Tibial artery (tissue), 4 donors: ENCODE data around the gene SH3RF3.

Source experiments
- DNase-seq, 2 donors: peaks; one replicate each; pipeline ENCODE4 v3.0.0-alpha.2; 2019
- H3K27ac ChIP-seq, 2 donors: fragments of 200-600 bp; sonication (generic) in 1 of 2; 1 replicate in 1 of 2; 2 replicates in 1 of 2; pipeline ENCODE4 v1.5.1; 2018 to 2019; ENCODE audit warnings: mild to moderate bottlenecking in 1 of 2
- H3K27me3 ChIP-seq, 2 donors: fragments of 200-600 bp; sonication (generic) in 1 of 2; one replicate each; pipeline versions ENCODE4 v1.5.1 to v1.6.0; 2016 to 2019
- H3K36me3 ChIP-seq, 3 donors: fragments of 200-600 bp; sonication (generic) in 2 of 3; one replicate each; pipeline ENCODE4 v1.5.1; 2016 to 2019; ENCODE audit warnings: mild to moderate bottlenecking in 2 of 3
- H3K4me1 ChIP-seq, 4 donors: fragments of 200-600 bp; sonication (generic) in 2 of 4; 1 replicate in 3 of 4; 2 replicates in 1 of 4; pipeline ENCODE4 v1.5.1; 2016 to 2019
- H3K4me3 ChIP-seq, 2 donors: fragments of 200-600 bp; sonication (generic) in 1 of 2; 1 replicate in 1 of 2; 2 replicates in 1 of 2; pipeline ENCODE4 v1.5.1; 2018 to 2019; ENCODE audit warnings: mild to moderate bottlenecking in 2 of 2
- H3K9me3 ChIP-seq, 3 donors: fragments of 200-600 bp; sonication (generic) in 1 of 3; one replicate each; pipeline ENCODE4 v1.5.1; 2016 to 2019
- intact Hi-C: fragments of 100-400 bp; cut with DNase I; formaldehyde crosslinking; loops from one replicate; pipeline ENCODE4 v1.15.0; 2023; ENCODE audit warnings: low total_unique reads
- TF ChIP-seq, protein P1 (sequence below), 2 experiments: fragments of 200-600 bp in 1 of 2; fragments of 450-650 bp in 1 of 2; IDR thresholded peaks; one replicate each; pipeline ENCODE4 v1.5.1; 2017 to 2019; ENCODE audit warnings: antibody characterized with exemption in 2 of 2, mild to moderate bottlenecking in 1 of 2, moderate library complexity in 1 of 2

Gene SH3RF3

DNA sequence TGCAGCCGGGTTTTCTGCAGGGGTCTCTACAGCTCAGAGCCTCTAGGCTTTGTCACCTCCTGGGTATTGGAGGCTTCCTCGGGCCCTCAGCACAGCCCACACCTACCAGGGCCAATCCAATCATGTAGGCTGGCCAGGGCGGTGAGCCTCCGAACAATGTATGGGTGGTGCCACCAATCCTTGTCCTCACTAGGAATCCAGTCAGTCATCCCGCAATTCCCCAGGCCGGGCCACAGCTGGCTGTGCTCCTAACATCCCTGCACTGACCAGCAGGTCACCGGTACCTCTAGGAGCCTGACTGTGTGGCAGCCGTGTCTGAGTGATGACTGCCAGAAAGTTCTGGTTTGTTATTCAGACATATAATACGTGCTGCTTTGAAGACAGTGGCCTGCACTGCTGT, 129.4 kb downstream of the SH3RF3 start:
- no peaks in the 10 kb centered on the region for H3K27me3 ChIP-seq
- peaks cover 0 to 62% (median 22%) of the 10 kb centered on the region in 4 donors for H3K4me1 ChIP-seq
- H3K9me3 ChIP-seq = no peaks in the 10 kb centered on the region
- DNase-seq = peak in 1 of 2 donors; percentile 65
- no peaks in the 10 kb centered on the region for H3K36me3 ChIP-seq
- TF ChIP-seq, protein P1, sequence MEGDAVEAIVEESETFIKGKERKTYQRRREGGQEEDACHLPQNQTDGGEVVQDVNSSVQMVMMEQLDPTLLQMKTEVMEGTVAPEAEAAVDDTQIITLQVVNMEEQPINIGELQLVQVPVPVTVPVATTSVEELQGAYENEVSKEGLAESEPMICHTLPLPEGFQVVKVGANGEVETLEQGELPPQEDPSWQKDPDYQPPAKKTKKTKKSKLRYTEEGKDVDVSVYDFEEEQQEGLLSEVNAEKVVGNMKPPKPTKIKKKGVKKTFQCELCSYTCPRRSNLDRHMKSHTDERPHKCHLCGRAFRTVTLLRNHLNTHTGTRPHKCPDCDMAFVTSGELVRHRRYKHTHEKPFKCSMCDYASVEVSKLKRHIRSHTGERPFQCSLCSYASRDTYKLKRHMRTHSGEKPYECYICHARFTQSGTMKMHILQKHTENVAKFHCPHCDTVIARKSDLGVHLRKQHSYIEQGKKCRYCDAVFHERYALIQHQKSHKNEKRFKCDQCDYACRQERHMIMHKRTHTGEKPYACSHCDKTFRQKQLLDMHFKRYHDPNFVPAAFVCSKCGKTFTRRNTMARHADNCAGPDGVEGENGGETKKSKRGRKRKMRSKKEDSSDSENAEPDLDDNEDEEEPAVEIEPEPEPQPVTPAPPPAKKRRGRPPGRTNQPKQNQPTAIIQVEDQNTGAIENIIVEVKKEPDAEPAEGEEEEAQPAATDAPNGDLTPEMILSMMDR (IDR thresholded peaks at IDR 0.05) = no peak
- peak overlapping the region in 1 of 2 donors; percentile 13 for H3K27ac ChIP-seq
- intact Hi-C loops = no loop called here
- H3K4me3 ChIP-seq = no peak overlapping the region

DNA sequence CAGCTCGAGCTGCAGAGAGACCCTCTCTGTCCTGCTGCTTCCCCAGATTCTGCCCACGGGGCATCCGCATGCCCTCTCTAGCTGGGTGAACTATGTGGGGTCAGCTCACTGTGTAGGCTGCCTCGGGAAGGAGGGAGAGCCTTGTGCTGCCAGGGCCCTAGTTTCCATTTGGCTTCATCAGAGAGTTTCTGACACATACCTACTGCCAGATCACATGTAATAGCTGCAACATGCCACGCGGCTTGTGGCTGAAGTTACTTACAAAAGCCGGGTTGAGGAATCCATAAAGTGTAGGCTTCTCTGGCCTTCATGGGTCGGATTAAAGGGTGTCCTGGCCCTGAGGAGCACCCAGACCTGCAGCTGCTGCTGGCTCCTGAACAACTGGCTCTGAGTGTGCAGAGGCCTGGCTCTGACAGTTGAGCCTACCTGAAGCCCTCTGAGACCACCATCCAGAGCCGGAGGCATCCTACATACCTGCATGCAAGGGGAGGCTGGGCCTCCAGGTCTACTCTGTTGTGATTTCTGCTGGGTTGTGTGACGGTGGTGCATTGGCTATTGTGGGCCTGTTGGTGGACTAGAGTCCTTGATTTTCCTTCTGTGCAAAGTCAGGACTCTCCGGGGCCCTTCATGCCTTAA, 130.0 kb downstream of the SH3RF3 start:
- TF ChIP-seq, protein P1 (IDR thresholded peaks at IDR 0.05) = peak in 1 of 2 experiments; percentile 19
- Histone ChIP-seq H3K27ac (no peak overlapping the region), H3K9me3 (no peaks in the 10 kb centered on the region), H3K36me3 (no peaks in the 10 kb centered on the region), H3K4me1 (peaks cover 0 to 64% (median 23%) of the 10 kb centered on the region in 4 donors), H3K4me3 (no peak overlapping the region), H3K27me3 (no peaks in the 10 kb centered on the region)
- DNase-seq = peak; percentile 53 to 70
- intact Hi-C loops = no loop called here

DNA sequence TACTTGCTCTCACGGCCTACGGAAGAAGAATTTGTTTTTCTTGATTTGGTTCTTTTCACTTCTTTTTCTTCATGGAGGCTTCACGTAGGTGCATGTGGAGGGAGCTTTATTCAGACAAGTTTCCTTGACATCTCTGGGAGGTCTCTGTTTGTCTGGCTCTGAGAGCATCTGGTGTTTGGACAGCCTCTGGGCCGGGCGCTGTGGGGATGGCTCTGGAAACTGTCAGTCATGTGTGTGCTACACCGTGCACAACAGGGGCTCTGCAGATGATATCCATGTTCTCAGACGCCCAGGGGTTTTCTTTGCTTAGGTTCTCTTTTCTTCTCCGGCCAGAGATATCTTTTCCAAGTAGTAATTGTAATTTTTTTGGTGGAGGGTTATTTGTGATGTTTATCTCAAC, 130.7 kb downstream of the SH3RF3 start:
- Histone ChIP-seq H3K27me3 (no peaks in the 10 kb centered on the region), H3K9me3 (no peaks in the 10 kb centered on the region), H3K36me3 (no peaks in the 10 kb centered on the region), H3K4me1 (peaks cover 0 to 70% (median 25%) of the 10 kb centered on the region in 4 donors), H3K27ac (no peak overlapping the region), H3K4me3 (no peak overlapping the region)
- intact Hi-C loops = no loop called here
- TF ChIP-seq, protein P1 (IDR thresholded peaks at IDR 0.05) = no peak
- peak in 1 of 2 donors; percentile 32 for DNase-seq

DNA sequence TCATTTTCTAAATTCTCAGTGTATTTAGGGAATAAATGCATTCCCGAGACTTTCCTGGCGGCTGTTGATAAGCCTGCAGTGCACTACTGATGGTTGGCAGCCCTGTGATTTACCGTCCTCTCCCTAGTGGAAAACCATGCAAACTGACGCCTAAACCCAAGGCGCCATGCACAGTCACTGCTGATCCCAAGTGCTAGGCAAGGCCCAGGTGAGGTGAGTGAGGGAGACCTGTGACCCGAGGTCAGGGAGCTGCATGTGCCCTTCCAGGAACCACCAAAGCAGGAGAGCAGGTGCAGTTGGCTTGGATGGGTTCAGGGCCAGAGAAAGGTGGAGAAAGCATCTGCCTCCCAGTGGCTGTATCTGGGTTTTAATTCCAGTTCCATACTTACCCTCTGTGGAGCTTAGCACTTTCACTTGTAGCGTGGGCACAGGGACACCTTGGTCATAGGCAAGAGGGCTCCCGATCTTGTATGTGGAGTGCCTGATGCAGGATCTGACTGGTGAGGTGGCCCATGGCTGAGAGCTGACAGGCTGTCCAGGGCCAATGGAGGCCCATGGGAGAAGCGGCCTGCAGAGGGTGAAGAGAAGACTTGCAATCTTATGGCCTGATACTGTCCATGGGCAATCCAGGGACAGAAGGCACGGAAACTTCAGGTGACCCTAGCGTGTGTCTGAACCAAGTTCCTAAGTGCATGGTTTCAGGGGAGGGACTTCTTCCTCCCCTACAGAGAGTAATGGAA, 131.3 kb downstream of the SH3RF3 start:
- no peak overlapping the region for H3K27ac ChIP-seq
- DNase-seq = peak; percentile 7 to 51
- no peaks in the 10 kb centered on the region for H3K27me3 ChIP-seq
- peaks cover 0 to 76% (median 31%) of the 10 kb centered on the region in 4 donors for H3K4me1 ChIP-seq
- H3K36me3 ChIP-seq = no peaks in the 10 kb centered on the region
- H3K9me3 ChIP-seq = no peaks in the 10 kb centered on the region
- TF ChIP-seq, protein P1 (IDR thresholded peaks at IDR 0.05) = no peak
- H3K4me3 ChIP-seq = no peak overlapping the region
- intact Hi-C loops = no loop called here

DNA sequence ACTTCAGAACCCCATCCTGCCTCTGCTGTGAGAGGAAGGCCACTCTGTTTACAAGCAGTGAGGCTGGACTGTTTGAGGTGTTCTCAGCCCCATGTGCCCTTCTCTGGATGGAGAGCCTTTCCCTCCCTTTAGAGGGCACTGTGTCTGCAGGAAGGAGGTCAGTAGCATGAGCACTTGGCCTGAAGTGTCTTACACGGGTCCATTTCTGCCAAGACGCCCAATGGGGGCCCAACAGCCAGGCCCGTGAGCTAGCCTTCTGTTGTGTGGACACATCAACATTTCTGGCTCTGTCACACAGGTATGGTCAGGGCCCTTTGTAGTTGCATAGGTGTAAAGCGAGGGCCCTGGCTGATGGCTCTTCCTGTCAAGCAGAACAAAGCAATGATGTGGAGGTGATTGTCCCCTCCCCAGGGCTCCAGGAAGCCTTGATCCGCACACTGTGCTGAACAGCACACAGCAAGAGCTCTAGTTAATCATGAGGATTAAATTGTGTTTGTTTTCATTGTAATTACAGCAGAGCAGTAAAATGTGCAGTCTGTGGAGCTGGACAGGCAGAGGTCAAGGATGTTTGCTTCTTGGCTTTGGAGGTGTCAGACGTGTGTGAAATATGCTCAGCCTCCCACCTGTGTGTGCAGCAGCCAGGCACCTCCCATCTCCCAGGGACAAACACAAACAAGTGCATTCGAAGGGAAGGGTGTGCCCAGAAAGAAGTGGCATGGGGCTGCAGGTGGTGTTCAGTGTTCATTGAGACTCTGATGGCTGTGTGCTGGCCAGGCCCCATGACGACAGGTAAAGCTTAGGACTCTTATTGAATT, 132.1 kb downstream of the SH3RF3 start:
- H3K27me3 ChIP-seq = no peaks in the 10 kb centered on the region
- H3K4me3 ChIP-seq = no peak overlapping the region
- H3K4me1 ChIP-seq = peaks cover 0 to 80% (median 38%) of the 10 kb centered on the region in 4 donors
- intact Hi-C loops = no loop called here
- H3K27ac ChIP-seq = no peak overlapping the region
- no peaks in the 10 kb centered on the region for H3K36me3 ChIP-seq
- TF ChIP-seq, protein P1 (IDR thresholded peaks at IDR 0.05) = no peak
- H3K9me3 ChIP-seq = no peaks in the 10 kb centered on the region
- peak; percentile 11 to 49 for DNase-seq
